Activated CD4-positive, CD25-positive, alpha-beta regulatory T cell (primary cell): ENCODE results near the gene EGR2.

ENCODE experiments used
- DNase-seq, 4 experiments: peaks; one replicate each; lab custom pipeline; 2025; lab: John Stamatoyannopoulos, UW

EGR2 gene

DNA sequence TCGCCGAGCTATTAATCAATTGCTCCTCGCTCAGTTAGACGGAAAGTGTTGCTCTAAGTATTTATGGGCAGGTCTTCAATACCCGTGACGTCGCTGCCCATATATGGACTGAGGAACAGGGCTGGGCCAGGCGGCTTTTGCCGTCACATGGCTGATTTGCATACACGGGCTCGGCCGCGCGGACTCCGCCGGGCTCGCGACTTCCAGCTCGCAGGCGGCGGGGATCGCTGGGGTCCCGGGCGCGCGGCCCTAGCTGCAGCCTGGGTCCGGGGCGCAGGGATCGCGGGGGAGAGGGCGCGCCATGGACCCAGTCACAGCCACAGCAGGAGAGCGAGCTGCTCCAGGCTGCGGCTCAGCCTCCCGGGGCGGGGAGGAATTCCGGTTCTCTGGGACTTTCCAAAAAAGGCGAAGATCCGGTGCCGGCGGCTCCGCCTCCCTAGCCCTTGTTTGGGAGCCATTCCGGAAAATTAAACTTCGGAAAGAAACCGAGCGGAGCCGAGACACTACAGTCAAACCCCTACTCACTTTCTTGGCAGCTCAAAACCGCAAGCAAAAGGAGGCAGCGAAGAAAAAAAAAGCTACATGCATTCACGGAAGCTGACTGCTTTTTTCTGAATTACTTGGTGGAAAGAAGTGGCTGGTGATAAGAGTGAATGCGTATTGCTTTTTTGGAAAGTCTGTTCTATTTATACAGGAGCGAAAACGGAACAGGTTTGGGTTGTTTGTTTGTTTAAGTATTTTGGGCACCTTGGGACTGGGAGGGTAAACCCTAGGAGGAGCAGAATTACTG is at the start of gene EGR2:
EGR2 (minus strand) TSS at position 36 of the 790 bp plus-strand sequence. CDS start 337 bp downstream, outside the sequence.
- peak; percentile 81 to 87 (median 84) for DNase-seq

DNA sequence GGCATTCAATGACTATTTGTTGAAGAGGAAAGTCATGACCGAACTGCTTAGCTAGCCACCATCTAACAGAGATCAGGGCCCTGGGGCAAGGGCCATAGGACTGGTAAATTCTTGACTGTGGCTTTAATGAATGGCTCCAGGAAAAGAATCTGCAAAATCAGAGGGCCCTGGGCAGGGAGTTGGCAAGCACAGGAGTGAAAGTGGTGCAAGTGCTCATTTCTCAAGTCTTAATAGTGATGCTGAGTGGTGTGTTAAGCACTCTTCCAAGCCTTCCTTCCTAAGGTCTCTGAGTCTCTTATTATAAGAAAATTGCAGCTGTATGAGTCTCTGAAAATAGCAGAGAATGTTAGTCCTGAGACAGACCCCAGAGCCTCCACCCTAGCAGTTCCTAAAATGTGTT is 46.3 kb upstream of the EGR2 start:
- DNase-seq, result no peak

DNA sequence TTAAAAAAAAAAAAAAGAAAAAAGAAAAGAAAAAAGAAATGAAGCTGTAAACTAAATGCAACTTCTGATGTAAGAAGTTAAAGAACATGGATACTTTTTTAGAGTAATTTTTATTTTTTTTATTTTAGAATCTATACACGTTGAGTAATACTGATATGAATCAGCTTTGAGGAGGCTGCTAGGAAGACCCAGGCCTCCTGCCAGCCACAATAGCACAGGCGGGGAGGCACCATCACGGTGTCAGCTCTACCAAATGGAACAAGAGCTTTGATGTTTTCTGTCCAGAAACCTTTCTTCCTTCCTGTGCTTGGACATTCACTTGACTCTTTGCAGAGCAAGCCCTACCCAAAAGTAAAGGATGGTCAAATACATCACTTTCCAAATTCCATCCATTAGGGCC is 45.3 kb upstream of the EGR2 start:
- DNase-seq, result no peak

DNA sequence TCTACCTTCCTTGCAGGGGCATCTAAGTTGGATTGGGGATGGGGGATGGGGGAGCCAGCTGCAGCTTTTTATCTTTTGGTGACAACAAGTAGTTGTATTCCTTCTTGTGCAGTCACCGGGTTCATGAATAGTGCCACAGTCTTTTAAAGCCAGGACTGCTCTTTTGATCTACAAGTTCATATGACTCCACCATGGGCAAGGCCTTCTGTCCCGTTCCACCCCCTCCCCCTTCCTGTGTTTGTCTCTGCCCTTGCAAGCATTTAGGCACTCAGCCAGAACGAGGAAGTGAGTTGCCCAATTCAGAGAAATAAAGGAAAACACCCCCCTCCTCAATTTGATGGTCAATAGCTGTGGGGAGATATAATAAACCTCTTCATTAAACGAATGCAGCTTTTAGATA is 44.8 kb upstream of the EGR2 start:
- no peak for DNase-seq

DNA sequence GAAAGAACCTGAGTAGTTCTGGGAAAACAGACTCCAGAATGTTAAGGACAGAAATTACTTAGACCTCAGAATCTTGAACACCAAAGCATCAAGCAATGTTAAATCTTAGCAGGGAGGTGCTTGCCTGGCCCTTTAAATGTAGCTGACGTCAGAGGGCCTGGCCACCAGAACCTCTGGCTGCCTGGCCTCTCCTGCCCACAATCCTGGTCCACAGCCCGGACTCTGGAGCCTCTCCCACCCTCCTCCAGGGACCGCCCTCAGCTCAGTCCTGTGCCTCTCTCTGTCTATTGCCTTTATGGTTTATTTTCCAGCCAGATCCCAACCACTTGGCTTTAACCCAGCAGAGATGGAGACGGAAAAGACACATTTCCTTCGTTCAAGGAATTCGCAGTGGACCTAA is 42.2 kb upstream of the EGR2 start:
- no peak for DNase-seq

DNA sequence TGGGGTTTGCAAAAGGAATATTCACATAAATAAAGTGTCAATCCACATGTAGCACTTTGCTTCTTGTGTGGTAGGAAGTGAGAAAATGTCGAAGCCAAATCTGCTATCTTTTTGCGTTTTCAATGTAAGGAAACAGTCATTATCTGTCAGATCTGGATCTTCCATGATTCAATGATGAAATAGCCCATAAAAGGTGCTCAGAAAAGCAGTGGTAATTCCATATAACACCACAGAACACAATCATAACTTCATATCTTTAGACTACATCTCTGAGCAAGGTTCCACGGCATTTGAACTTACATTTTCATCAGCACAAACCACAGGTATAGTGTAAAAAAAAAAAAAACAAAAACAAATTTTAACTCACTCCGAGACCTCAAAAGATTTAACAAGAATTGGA is 39.9 kb upstream of the EGR2 start:
- no peak for DNase-seq

DNA sequence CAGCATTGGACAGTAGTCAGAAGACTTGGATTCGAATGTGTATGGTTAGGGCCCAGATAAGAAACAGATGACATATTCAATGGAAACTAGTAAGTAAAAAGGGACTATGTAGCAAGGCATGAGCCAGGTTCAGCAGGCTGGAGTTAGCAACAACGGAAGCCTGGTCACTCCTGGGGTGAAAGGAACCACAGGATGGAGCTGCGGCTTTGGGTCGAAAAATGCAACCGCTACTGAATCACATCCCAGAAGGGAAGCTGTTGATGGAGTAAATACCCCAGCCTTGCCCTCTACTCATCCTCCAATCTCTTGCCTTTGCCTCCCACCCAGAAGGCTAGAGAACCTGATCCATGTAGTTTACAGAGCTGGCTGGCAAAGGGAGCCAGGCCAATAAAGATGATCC is 37.5 kb upstream of the EGR2 start:
- no peak for DNase-seq

DNA sequence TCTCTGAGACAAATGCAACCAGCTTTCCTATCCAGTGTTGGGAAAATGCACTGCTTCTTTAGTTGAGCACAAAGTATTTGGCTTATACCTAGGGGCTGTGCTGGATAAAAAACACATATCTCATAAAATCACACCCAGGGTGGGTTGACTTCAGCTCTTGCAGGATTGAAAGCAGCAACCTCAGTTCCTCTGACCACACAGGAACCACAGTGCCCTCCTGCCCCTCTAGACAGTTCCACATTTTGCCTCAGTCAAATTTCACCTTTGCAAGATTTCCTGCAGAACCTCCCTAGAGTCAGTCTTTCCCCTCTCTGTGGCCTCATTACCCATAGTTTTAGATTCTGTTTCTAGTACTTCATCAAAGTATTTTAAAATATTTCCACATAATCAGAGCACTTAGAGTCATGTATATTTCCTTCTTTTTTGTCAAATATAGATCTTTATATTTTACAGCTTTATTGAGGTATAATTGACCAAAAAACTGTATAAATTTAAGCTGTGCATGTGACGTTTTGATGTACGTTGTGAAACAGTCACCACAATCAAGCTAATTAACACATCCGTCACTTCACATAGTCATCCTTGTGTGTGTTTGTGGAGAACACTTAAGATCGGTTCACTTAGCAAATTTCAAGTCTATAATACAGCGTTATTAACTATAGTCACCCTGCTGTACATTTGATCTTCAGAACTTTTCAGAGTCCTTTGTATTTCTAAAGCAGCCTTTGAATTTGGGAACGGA is 37.0 kb upstream of the EGR2 start:
- DNase-seq, result no peak

DNA sequence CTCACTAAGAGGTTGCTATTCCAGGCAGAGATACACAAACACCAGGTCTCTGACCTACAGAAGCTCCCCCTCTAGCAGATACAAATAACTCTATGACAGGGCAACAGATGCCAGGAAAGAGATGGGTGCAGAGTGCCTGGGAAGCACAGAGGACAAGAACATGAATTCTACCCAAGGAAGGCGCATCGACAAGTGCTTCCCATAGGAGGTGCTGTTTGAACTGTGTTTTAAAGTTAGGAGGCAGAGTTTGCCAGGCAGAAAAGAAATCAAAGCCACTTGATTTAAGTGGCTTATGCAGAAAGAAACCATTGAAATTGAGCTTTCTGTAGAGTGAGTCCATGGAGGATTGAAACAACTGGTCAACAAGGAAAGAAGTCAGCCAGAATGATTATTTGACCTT is 35.3 kb upstream of the EGR2 start:
- no peak for DNase-seq

DNA sequence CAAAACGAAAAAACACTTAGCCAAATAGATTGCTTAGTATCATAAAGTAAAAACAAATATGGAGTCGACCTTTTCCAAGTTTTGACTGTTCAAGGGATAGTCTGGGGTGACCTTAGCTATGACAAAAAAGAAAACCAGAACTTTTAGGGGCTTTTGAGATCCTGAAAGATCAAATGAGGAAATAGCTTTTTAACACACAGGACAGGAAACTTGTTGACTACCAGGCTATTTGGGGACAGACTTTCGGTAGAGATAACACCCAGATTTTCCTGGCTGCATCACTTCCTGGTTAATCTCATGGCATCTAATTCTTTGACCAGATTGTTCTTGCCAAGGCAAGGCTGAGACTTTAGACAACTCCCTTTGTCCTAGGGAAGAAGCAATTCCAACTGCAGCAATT is 34.5 kb upstream of the EGR2 start:
- no peak for DNase-seq

DNA sequence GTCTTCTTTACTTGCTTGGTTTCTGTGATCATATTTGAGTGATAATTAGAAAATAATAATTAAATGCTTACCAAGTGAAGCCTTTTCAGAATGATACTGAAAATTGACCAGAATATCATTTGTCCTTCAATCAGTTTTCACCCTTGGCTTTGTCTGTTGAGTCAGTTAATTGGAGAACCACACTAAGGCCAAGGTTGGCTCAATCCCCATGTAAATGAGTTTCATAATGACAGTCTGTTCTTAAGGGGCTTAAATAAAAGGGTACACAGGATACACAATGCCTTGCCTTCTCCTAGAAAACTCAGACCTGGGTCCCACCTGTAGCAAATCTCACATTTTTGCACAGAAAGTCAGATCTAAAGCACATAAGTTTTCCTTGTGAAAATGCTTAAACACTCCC is 31.3 kb upstream of the EGR2 start:
- no peak for DNase-seq

DNA sequence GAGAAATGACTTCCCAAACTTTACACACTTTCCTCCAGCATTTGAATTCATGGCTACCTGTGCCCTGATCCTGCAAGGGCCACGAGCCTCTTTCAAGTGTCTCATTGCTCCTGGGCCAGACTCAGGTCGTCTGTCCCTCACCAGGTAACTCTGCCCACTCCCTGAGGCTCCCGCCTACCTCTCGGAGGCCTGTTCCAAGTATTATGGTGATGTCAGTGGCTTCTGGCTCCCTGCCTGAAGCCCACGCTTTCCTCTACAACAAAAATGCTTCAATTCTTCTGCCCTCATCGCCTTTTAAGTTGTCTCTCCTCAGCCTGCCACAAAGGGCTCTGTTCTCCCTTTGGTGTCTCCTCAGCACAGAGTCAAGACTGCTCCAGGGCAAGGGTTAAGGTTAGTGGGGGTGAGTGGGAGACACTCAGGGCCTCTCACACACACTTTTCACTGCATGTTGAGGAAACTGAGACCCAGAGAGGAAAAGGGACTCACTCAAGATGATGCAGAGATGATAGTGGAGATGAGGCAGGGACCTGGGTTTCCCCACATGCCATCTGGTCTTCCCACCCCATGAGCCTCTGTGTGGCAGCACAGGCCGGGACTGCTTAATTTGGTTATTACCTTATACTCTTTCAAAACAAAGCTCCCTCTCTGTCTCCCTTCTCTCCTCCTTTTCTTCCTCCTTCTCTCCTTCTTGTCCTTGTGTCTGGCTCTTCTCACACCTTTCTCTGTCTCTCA is 28.3 kb upstream of the EGR2 start:
- DNase-seq, result no peak

DNA sequence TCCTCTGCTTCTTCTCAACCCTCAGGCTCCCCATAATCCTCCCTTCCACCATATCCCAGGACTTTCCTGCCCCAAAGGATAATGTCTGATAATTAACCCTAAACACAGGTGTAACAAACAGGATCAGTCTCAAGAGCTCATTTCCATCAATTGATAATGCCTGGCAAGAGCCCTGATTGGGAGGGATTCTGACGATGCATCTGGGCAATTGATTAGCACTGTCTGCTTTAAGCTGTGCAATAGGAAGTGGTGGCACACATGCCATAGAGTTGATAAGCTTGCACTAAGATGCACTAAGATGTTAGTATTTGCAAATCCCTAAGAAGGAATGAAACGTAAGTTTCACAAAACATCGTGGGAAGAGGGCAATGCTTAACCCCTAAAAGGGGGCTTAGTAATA is 27.4 kb upstream of the EGR2 start:
- no peak for DNase-seq

DNA sequence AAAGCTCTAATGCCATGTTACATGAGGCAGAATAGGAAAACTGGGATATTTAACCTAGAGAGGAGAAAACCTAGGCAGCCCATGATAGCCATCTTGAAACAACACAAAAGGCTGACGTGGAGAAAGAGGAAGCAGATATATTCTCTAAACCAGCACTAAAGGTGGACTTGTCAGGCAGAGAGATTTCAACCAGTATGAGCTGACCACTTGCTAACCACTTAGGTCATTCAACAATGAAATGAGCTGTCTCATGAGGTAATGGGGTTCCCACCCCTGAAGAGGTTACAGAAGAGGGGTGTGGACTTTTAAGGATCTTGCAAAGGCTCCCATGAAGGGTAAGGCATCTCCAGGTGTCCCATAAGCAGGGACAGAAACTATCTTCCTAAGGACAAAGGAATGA is 26.8 kb upstream of the EGR2 start:
- no peak for DNase-seq

DNA sequence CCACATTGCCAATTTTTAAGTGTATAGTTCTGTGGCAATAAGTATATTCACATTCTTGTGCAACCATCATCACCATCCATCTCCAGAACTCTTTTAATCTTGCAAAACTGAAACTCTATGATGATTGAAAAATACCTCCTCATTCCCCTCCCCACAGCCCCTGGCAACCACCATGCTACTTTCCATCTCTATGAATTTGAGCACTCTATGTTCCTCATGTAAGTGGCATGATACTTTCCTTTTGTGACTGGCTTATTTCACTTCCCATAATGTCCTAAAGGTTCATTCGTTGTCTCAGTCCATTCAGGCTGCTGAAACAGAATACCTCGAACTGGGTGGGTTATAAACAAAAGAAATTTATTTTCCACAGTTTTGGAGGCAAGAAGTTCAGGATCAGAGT is 23.4 kb upstream of the EGR2 start:
- DNase-seq, result no peak

DNA sequence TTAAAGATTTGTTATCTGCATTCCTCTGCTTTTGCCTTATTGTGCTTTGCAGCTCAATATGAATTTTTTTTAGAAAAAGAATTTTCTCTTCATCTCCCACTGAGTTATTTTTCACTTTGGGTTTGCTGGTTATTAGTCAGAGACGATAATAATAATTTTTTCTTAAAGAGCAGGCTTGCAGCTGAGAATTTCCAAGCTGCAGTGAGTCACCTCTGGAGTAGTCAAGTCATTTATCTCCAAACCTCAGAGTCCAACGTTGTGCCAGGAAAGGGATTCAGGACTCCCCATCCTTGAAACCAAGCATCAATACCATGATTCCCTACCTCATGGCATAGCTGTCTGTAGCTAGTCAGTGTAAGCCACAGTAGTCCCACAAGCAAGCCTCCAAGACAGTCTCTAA is 15.2 kb upstream of the EGR2 start:
- DNase-seq, result no peak

DNA sequence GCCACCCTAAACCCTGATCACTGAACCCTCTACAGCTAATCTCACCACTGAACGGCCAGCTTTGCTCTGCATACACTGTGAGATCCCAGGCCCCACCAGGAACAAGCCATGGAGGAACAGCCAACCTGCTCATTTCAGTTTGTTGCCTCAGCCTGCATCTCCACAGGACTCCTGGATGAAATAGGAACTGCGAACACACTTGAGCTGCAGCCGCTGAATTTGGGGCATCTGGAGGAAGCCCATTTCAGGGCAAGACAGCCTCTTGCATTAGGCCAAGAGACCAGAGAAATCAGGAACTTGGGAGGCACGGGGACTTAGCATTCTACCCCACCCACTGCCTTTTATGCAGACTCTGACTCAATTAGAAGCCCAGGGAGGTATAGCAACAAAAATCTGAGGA is 14.5 kb upstream of the EGR2 start:
- no peak for DNase-seq

DNA sequence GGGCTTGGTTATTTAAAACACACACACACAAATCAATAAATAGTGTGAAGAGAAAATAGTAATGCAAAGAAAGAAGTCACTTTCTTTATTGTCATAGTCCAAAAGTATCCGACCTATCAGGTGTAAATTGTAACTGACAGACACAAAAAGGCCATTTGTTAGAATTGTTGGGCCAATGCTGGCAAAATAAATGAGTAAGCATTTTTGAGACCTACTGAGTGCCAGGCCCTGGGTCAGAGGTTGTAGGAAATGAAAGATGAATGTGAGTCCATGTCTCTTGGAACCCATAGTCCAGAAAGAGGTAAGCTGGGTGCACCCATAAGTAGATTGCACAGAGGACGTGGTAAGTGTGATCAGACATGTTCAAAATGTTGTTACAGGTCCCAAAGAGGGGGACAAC is 13.5 kb upstream of the EGR2 start:
- no peak for DNase-seq

DNA sequence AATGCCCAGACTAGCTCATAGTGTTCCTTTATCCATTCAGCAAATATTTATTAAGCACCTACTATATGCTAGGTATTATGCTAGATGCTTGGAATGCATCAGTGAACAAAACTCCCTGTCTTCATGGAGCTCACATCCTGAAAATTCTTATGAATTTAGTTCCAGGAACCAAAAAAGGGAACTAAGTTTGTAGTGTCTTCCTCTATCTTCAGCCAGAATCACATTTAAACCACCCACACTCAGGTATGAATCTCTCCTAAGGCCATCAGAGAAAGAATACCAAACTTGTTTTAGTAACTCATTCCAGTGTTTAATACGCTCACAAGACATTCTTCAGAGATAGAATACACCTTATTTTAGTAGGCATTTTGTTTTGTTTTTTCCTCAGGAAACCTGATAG is 10.1 kb upstream of the EGR2 start:
- no peak for DNase-seq

DNA sequence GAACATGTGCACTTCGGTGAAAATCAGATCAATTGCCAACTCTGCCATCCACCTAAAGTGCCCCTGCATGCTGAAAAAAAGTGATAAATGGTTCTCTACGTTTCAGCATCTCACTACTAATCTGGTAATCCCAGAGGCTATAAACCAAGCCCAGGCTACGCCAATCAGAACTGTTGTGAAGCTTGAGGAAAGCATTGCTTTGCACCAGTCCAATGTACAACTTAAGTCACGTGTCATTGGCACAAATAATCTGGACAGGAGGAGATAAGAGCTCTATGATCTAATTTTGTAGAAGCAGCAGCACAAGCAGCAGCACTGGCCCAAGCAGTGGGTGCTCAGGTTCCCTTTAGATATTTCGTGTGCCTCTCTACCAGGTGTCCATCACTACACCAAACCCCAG is 4.4 kb upstream of the EGR2 start:
- no peak for DNase-seq

DNA sequence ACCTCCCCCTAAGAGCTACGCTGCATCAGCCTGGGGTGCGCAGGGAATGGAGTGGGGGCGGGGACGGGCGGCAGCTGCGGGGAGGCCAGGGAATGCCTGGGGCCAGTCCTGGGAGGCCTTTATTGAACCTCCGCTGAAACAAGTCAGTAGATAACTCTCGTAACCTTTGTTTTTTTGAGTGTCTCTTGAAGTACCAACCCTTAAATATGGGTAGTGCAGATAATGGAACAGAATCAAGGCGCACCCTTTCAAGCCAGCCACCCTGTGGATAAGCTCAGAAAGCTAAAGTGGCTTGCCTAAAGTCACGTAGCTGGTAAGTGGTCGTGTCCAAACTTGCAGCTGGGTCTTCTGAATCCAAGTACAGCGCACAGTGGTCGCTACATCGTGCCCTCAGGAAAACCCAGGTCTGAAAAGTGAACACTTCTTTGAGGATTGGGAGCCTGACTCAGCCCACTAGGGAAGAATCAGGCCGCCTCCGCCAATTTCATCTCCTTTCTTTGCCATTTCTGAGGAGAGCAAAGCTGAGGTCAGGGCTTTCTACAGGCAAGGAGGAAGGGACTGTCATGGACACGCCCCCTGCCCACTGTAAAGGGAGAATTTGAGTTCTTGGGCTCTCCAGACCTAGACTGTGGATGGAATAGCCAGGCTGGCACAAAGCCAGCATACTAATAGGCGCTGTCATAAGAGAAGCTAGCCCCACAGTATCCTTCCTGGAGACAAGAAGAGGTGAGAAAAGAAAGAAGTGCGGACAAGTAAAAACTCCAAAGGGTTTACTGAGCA is 3.2 kb upstream of the EGR2 start:
- DNase-seq, result no peak

DNA sequence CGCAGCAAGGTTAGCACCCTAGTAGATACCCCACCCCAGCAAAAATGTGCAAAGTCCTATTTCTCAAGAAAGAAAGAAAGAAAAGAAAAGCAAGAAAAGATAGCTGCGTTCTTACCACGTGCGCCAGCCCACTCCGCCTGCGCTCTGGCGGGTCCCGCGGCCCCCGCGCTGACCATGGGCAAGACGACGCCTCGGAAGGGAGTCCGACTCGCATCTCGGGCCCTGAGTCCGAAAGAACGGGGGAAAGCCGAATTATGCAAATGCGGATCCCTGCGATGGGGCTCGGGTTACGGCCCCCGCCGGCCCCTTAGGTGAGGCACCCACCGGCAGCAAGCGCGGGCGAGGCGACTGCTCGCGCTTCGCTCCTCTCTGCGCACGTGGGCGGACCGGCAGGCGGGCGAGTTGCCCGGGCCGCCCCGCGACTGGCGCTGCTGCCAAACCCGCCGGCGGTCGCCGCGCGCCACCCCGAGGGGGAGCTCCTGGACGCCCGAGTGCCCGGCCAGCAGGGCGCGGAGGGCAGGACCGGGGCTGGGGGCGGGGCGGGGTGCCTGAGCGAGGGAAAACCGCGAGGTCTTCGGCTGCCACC is 2.4 kb upstream of the EGR2 start:
- peak in 2 of 4 experiments; percentile 17 to 32 for DNase-seq
